GM19238 (cell line): ENCODE results near the gene BTBD1.
A peak's percentile ranks its signal among the peaks of the same experiment; 100 is the strongest.

Experiments used
- DNase-seq: peaks from one replicate; pipeline ENCODE4 v3.0.0; 2011; ENCODE audit warnings: low spot score; ENCODE audit not compliant: insufficient read length

BTBD1 gene

GRCh38 chr15:82995076-82995475 lies 72.0 kb downstream of the BTBD1 start:
- no peak for DNase-seq

DNA sequence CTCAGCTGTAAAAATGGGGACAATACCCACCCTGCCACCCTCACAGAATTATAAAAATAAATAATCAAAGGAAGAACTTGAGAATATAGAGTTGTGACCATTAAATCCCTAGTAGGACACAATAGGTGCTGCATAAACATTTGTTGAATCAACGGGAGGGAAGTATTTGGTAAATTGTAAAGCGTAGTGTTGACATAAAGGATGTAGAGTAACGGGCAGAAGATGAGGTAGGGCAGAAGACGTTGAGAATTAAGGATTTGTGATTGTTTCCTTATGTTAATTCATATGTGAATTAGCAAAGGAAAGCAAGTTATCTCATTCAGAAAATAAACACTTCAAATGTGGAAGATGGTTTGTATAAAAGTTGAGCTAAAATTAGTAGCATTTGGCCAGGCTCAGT lies 73.9 kb downstream of the BTBD1 start:
- no peak for DNase-seq

DNA sequence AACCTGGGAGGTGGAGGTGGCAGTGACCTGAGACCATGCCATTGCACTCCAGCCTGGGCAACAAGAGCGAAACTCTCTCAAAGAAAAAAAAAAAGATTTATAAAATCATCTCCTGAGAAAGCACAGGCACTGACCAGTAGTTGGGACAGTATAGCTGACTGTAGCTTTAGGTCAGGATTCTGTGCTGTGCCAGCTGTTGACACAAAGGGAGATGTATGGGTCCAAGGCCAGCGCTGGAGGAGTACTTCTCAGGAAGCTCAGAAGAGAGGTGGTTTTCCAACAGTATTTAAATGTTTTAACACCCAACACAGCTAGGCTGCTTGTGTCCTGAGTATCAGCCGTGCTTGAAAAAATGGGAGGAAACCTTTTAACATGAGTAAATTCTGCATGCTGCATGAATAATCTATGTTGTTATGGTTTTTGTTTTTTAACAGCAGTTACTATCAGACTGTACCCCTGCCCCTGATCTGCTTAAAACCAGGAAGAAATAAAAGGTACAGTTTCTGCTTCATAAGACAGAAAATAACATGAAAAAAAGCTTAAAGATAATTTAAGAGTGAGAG lies 74.5 kb downstream of the BTBD1 start:
- DNase-seq, result no peak

- no peak for DNase-seq
These were observed 80.6 kb downstream of the BTBD1 start for GRCh38 chr15:82986442-82986780.

- peak; percentile 82 for DNase-seq
These were observed 81.2 kb downstream of the BTBD1 start, which contains the start of gene RAMAC for GRCh38 chr15:82985688-82986441. TSS of gene RAMAC (plus strand) at chr15:82986210. CDS start at chr15:82989019, 2,809 bp downstream.

DNA sequence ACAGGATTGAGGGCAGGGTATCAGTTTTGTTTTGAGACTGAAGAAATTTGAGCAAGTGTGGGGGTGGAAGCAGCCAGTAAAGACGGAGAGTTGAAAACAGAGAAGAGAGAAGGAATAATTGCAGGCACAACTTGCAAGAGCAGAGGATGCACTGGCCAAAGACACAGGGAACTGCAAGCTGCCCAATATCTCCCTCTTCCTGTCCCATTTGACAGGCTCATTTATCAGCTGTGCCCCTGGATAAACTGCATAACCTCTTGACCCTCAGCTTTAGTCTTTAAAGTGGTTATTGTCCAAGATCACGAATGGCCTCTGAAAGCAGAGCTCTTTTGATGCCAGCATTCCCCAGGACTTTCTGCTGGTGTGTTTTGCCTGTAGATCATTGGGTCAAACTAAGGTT lies 86.1 kb downstream of the BTBD1 start:
- no peak for DNase-seq

GRCh38 chr15:82979726-82980125 lies 87.3 kb downstream of the BTBD1 start:
- no peak for DNase-seq

DNA sequence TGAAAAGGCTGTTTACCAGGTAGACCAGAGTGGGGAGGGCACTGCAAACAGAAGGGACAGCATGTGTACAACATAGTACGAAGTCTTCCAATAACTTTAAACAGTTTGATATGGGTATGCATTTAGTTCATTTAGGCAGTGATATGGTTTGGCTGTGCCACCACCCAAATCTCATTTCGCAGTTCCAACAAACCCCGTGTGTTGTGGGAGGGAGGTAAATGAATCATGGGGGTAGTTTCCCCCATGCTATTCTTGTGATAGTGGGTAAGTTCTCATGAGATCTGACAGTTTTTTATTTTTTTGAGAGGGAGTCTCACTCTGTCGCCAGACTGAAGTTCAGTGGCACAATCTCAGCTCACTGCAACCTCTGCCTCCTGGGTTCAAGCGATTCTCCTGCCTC lies 88.6 kb downstream of the BTBD1 start:
- no peak for DNase-seq

DNA sequence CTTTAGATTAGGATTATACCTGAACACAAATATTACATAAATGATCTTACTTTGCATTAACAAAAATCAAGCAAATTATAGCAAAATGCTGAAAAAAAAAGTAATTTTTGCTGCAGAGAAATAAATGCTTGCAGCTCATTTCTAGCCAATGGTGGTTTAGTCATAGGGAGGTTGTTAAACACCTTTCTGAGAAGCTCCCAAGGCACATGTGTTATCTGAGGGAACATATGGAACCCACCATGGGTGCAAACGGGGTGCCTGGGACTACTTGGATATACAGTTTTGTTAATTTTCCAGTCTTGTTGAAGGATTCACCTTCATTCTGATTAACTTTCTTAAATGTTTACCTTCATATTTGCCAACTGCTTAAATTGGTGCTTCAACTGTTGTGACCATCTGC lies 90.0 kb downstream of the BTBD1 start:
- no peak for DNase-seq

- DNase-seq, result no peak
These were observed 94.1 kb downstream of the BTBD1 start for GRCh38 chr15:82972990-82973389.

DNA sequence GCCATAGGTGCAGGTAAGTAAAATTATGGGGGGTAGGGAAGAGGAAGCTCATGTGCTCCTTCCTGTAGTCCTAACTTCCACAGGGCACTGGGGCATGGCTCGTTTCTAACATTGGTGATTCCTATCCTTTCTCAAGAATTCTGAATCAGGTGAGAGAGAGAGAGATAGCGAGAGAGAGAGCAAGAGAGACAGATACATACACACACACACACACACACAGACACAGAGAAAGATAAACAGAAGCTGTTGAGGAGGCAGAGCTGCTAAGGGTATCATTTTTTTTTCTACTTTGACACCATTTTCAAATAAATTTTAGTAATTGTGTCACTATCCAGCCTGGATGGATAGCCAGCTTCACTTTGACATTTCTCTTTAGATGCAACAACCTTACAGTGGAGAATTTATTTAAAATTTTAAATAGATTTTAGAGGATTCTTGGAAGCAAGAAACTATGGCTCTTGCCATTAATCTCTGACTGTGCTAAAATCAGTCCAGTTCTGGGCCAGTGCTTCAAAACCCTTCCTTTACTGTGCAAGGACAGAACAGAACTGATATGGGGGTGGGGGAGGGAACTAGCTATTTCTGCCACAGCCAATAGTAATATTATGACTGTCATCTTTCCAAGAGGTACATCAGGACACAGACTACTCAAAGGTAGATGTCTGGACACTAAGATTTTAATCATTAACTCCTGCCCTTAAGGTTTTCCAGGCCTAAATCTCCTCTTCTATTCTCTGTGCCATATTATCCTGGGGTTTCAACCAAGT lies 95.7 kb downstream of the BTBD1 start:
- no peak for DNase-seq

DNA sequence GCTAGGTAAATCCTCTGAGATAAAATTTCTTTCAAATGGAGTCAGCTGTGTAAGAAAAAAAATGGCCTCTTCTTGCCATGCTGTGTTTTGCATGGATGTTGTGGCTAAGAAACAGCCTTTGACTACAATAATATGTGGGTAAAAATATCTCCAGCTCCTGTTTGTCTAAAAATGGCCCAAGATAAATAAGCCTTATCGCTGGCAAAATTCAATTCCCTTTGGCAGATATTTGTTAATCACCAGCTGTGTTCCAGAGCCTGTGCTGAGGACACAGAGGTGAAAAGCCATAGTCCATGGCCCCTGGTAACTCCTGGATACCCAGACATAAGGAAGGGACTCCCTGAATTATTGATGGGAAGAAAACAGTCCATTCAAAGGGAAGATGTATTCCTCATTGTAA lies 96.4 kb downstream of the BTBD1 start:
- DNase-seq, result no peak

DNA sequence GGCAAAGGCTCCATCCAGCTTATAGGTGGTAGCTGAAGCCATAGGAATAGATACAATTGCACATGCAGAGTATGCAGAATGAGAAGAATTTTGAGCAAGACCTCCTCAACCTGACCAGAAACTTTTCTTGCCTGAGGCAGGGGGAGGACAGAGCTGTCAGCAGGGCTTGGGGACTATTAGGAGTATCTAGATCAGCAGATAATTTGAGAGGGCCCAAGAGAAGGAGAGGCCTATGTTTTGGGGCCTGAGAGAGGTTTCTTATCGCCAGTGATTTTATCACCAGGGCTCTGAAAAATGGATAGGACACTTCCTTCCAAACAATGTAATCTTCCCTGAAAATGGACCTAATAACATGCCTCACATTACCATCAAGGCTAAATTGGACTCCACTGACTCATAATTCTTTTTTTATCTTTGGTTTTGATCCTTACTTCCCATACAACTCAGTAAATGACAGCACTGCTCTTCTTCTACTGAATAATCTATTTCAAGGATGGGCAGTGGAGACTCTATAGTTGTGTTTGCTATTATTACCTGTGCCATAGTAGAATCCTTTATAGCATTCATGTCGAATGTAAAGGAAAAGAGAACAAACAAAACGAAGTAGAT lies 96.9 kb downstream of the BTBD1 start:
- DNase-seq, result no peak

DNA sequence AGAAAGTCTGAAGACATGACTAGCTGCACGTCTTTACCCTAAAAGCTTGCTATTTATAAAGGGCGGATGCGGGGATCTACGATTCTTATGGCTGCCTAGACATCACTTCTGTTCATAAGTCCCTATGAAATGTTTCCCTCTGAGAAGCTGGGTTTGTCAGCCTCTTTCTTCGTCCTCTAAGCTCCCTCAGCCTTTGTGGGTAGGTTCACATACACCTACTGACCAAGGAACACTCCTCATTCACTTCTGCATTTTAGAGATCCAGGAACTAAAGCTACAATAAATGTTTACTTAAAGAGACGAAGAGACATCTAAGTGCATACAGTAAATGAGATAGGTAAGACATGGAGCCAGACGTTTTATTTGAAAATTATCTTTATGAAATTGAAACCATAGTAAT lies 97.7 kb downstream of the BTBD1 start:
- DNase-seq, result no peak

DNA sequence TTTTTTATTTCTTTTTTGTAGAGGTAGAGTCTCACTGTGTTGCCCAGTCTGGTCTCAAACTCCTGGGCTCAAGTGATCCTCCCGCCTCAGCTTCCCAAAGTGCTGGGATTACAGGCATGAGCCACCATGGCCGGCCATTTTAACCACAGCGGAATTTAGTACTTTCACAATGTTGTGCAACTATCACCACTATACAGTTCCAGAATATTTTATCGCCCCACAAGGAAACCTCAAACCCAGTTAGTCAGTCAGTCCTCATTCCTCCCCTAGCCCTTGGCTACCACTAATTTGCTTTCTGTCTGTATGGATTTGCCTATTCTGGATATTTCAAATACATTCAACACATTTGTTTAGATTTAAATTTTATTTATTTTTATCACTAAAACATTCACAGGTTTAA lies 99.0 kb downstream of the BTBD1 start:
- no peak for DNase-seq

DNA sequence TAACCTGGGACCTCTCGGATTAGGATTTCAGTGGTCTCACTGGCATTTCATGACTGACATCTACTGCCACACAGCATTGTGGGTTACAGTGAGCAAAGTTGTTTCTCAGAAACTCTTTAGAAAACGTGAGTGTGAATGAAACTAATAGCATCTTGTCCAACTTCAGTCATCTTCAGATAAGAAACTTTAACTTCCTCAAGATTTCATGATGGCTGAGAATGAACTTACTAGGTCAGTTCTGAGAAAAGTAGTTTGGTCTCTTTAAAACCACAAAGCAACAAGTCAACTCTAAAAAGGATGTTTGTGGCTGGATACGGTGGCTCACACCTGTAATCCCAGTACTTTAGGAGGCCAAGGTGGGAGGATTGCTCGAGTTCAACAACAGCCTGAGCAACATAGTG lies 100.4 kb downstream of the BTBD1 start:
- DNase-seq, result no peak
